Right cardiac atrium (tissue), 5 donors: ENCODE data around the gene RNF20. TPM values are rescaled to one million over a fixed set of nuclear protein-coding genes. Genes with fewer than 3 reads are reported as not detected.

Experiments
- ATAC-seq, 2 donors: fragments of 200-7000 bp; cut with Tn5 transposase; one replicate each; pipeline versions ENCODE4 v1.8.0 to v1.9.1; 2020; ENCODE audit warnings: moderate library complexity in 2 of 2, mild to moderate bottlenecking in 1 of 2
- DNase-seq, 3 donors: peaks; one replicate each; pipeline ENCODE4 v3.0.0-alpha.2; 2020
- H3K27ac ChIP-seq: one replicate; pipeline ENCODE4 v1.5.1; 2013; ENCODE audit warnings: mild to moderate bottlenecking, low read length, control low read depth, moderate library complexity
- H3K27me3 ChIP-seq: one replicate; pipeline ENCODE4 v1.6.1; 2013; ENCODE audit not compliant: control insufficient read depth, insufficient read depth
- H3K4me1 ChIP-seq: one replicate; pipeline ENCODE4 v1.6.1; 2013; ENCODE audit warnings: low read length; ENCODE audit not compliant: control insufficient read depth, insufficient read depth
- H3K4me3 ChIP-seq: one replicate; pipeline ENCODE4 v1.5.1; 2013; ENCODE audit warnings: low read length, control low read depth
- H3K9me3 ChIP-seq: one replicate; pipeline ENCODE4 v1.6.1; 2013; ENCODE audit warnings: low read length; ENCODE audit not compliant: control insufficient read depth
- WGBS: extraction: QIAGEN DNeasy Blood & Tissue Kit; methylation state at CpG from one replicate; pipeline ENCODE4 v1.1.7; 2013; 5-methylcytosine and 5-hydroxymethylcytosine counted together
- intact Hi-C, 4 donors: fragments of 100-400 bp; cut with DNase I; formaldehyde crosslinking; loops; one replicate each; pipeline versions ENCODE4 v1.11.0 to v1.14.0; 2022 to 2023
- polyA plus RNA-seq: library from polyadenylated mRNA; stranded (reverse); fragments of 200-250 nt; gene quantifications from one replicate; pipeline ENCODE4 v1.2.3, GENCODE V29; 2013
- total RNA-seq, 4 donors: library from RNA; stranded (reverse); fragmentation: NEBNext Ultra II Directional; extraction: Animal tissue kit (Norgen Biotek cat#: 25700); gene quantifications; one replicate each; pipeline ENCODE4 v1.2.1, GENCODE V29; 2021
- donor health status: healthy with polysubstance abuse.
- donor health status: DM: no; HTN: yes; CAD: no.
- donor health status: DM: no; HTN: no; CAD: no.
- donor health status: DM: no; HTN: yes; CAD: no; lungs with severe emphysema.
- donor health status: DM: yes; HTN: yes; CAD: no.

RNF20 gene
- total and polyA plus RNA-seq, 5 donors = 17.9 to 59.5 (median 50.1) TPM

- Histone ChIP-seq H3K9me3 (no peaks in the 10 kb centered on the region), H3K27ac (no peak overlapping the region), H3K27me3 (no peaks in the 10 kb centered on the region), H3K4me1 (no peaks in the 10 kb centered on the region), H3K4me3 (no peak overlapping the region)
- peak; percentile 48 to 70 for ATAC-seq
- 59% methylated on average over 5 of the region's 5 CpGs for WGBS
- peak in 1 of 3 donors; percentile 26 for DNase-seq
- intact Hi-C loops = no loop called here
Measured at GRCh38 chr9:101569741-101570501, 36.3 kb downstream of the RNF20 start.

- H3K27ac ChIP-seq = no peak overlapping the region
- no peaks in the 10 kb centered on the region for H3K27me3 ChIP-seq
- DNase-seq (no peak), ATAC-seq (no peak)
- WGBS = 59% methylated on average over 1 of the region's 1 CpG
- intact Hi-C loops = no loop called here
- H3K4me1 ChIP-seq = no peaks in the 10 kb centered on the region
- no peaks in the 10 kb centered on the region for H3K9me3 ChIP-seq
- H3K4me3 ChIP-seq = no peak overlapping the region
Measured at GRCh38 chr9:101571114-101571513, 37.5 kb downstream of the RNF20 start.

GRCh38 chr9:101572316-101572715 is 38.7 kb downstream of the RNF20 start:
- no peaks in the 10 kb centered on the region for H3K27me3 ChIP-seq
- 86% methylated on average over 2 of the region's 2 CpGs for WGBS
- intact Hi-C loops = no loop called here
- H3K27ac ChIP-seq = no peak overlapping the region
- H3K4me1 ChIP-seq = no peaks in the 10 kb centered on the region
- no peak overlapping the region for H3K4me3 ChIP-seq
- ATAC-seq = no peak
- no peaks in the 10 kb centered on the region for H3K9me3 ChIP-seq
- no peak for DNase-seq

GRCh38 chr9:101574731-101575333 is 41.2 kb downstream of the RNF20 start:
- intact Hi-C loops = no loop called here

GRCh38 chr9:101578378-101578777 is 44.7 kb downstream of the RNF20 start:
- intact Hi-C loops = no loop called here
- DNase-seq (no peak), ATAC-seq (no peak)
- WGBS = 76% methylated on average over 3 of the region's 3 CpGs
- Histone ChIP-seq H3K27ac (no peak overlapping the region), H3K4me3 (no peak overlapping the region), H3K27me3 (no peaks in the 10 kb centered on the region), H3K9me3 (no peaks in the 10 kb centered on the region), H3K4me1 (no peaks in the 10 kb centered on the region)

More at GRCh38 chr9:101574731-101575333, 41.2 kb downstream of the RNF20 start:
- Histone ChIP-seq H3K9me3 (no peaks in the 10 kb centered on the region), H3K4me3 (no peak overlapping the region), H3K4me1 (no peaks in the 10 kb centered on the region), H3K27ac (no peak overlapping the region), H3K27me3 (no peaks in the 10 kb centered on the region)
- DNase-seq = no peak
- no peak for ATAC-seq

- DNase-seq = peak in 2 of 3 donors; percentile 44 to 60
- Histone ChIP-seq H3K4me1 (no peaks in the 10 kb centered on the region), H3K9me3 (no peaks in the 10 kb centered on the region), H3K27ac (no peak overlapping the region), H3K4me3 (no peak overlapping the region), H3K27me3 (no peaks in the 10 kb centered on the region)
- intact Hi-C loops = no loop called here
- ATAC-seq = peak; percentile 51 to 59
- 83% methylated on average over 6 of the region's 6 CpGs for WGBS
Measured at GRCh38 chr9:101579711-101580545, 46.3 kb downstream of the RNF20 start.

GRCh38 chr9:101582553-101582952 is 48.9 kb downstream of the RNF20 start:
- Histone ChIP-seq H3K9me3 (no peaks in the 10 kb centered on the region), H3K4me3 (no peak overlapping the region), H3K4me1 (no peaks in the 10 kb centered on the region), H3K27me3 (no peaks in the 10 kb centered on the region), H3K27ac (no peak overlapping the region)
- DNase-seq (no peak), ATAC-seq (no peak)
- intact Hi-C loops = no loop called here
- WGBS = 73% methylated on average over 1 of the region's 1 CpG

GRCh38 chr9:101585740-101586139 is 52.1 kb downstream of the RNF20 start:
- 45% methylated on average over 3 of the region's 3 CpGs for WGBS
- H3K4me3 ChIP-seq = no peak overlapping the region
- intact Hi-C loops = no loop called here
- H3K9me3 ChIP-seq = no peaks in the 10 kb centered on the region
- no peak for DNase-seq
- H3K4me1 ChIP-seq = no peaks in the 10 kb centered on the region
- ATAC-seq = peak; percentile 32 to 33
- H3K27ac ChIP-seq = no peak overlapping the region
- H3K27me3 ChIP-seq = no peaks in the 10 kb centered on the region

- intact Hi-C loops = no loop called here
- no peak overlapping the region for H3K27ac ChIP-seq
- H3K4me1 ChIP-seq = no peaks in the 10 kb centered on the region
- ATAC-seq (no peak), DNase-seq (no peak)
- 70% methylated on average over 5 of the region's 5 CpGs for WGBS
- no peaks in the 10 kb centered on the region for H3K27me3 ChIP-seq
- H3K4me3 ChIP-seq = no peak overlapping the region
- H3K9me3 ChIP-seq = no peaks in the 10 kb centered on the region
Measured at GRCh38 chr9:101586651-101587050, 53.0 kb downstream of the RNF20 start.

- Histone ChIP-seq H3K9me3 (no peaks in the 10 kb centered on the region), H3K27ac (no peak overlapping the region), H3K4me1 (no peaks in the 10 kb centered on the region), H3K27me3 (no peaks in the 10 kb centered on the region), H3K4me3 (no peak overlapping the region)
- intact Hi-C loops = no loop called here
- ATAC-seq (no peak), DNase-seq (no peak)
- 85% methylated on average over 4 of the region's 4 CpGs for WGBS
Measured at GRCh38 chr9:101587332-101588043, 53.8 kb downstream of the RNF20 start.
